ENCODE results near the gene PHLDA2.

- TF ChIP-seq CTCF (IDR thresholded peaks at IDR 0.05) (no peak), POLR2A (IDR thresholded peaks at IDR 0.05) (no peak)
These were observed 30.7 kb downstream of the PHLDA2 start for GRCh38 chr11:2898366-2899079.
